ENCODE measurements around the gene NUS1. TPM values are rescaled to one million over a fixed set of nuclear protein-coding genes. Genes with fewer than 3 reads are reported as not detected.

NUS1 gene
- total and polyA plus RNA-seq, 9 of the 15 experiments (the other 6 are each of a cell fraction or from before 2014, with no cell fraction given): 16.3 to 53.7 (median 26.4) TPM

DNA sequence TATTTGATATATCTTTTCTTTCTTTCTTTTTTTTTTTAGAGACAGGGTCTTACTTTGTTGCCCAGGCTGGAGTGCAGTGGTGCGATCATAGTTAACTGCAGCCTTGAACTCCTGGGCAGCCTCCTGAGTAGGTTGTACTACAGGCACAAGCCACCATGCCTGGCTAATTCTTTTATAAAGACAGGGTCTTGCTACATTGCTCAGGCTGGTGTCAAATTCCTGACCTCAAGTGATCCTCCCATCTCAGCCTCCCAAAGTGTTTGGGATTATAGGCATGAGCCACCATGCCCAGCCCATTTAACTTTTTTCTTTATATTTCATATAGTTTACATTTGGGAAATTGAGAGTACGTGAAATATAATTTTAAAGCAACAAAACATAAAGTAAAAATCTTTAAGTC lies 10.1 kb downstream of the NUS1 start:
- Histone ChIP-seq H3K9me1 (ENCODE audit: control insufficient read depth, insufficient read depth, low read length) (peaks cover 3% of the 10 kb centered on the region), H3K36me3 (ENCODE audit: control insufficient read depth, insufficient read depth, low read length) (peaks cover 50% of the 10 kb centered on the region), H3K4me1 (replicated peaks in 1 of 2; ENCODE audit: control insufficient read depth in 2 of 2, insufficient read depth in 2 of 2, low read length in 2 of 2) (peaks cover 3 to 4% of the 10 kb centered on the region in 2 experiments; a peak in 2 of 5 replicates), H3K4me2 (ENCODE audit: insufficient read depth, low read length) (no peak overlapping the region), H3K27me3 (ENCODE audit: control insufficient read depth in 2 of 2, insufficient read depth in 2 of 2, low read length in 2 of 2) (no peaks in the 10 kb centered on the region), H3K9me3 (replicated peaks; ENCODE audit: control insufficient read depth, insufficient read depth, low read depth, low read length) (no peaks in the 10 kb centered on the region), H3K4me3 (no peak overlapping the region), H3K9ac (ENCODE audit: insufficient read depth in 1 of 2, low read depth in 2 of 2, low read length in 2 of 2) (no peak overlapping the region), H4K20me1 (replicated peaks; ENCODE audit: control insufficient read depth, insufficient read depth, low read length) (no peaks in the 10 kb centered on the region; the same call in 1 of the 2 replicates), H3K27ac (ENCODE audit: extremely low read depth, low read depth, low read length) (no peak overlapping the region), H2AFZ (ENCODE audit: low read depth, low read length) (no peak overlapping the region), H3K79me2 (ENCODE audit: control insufficient read depth, insufficient read depth, low read length) (peaks cover 98% of the 10 kb centered on the region)
- 100% methylated on average over 2 of the region's 2 CpGs for WGBS (ENCODE audit: insufficient coverage, low coverage, missing lambda C conversion rate)
- in situ Hi-C loops (cut with MboI): no loop called here
- ATAC-seq (no peak), FAIRE-seq (no peak), DNase-seq (ENCODE audit: extremely low read depth in 1 of 4, low spot score in 3 of 4) (no peak)
- ChIA-PET CTCF (ENCODE audit: low intra/inter-chr PET ratio) (no interaction called here), POLR2A (no interaction called here)
- no peak for TF ChIP-seq RFX7 (CRISPR knock-in tag; IDR thresholded peaks at IDR 0.05)
- intact Hi-C loops (cut with micrococcal nuclease): no loop called here
- no TSS peak for BruUV-seq (replicated peaks)

DNA sequence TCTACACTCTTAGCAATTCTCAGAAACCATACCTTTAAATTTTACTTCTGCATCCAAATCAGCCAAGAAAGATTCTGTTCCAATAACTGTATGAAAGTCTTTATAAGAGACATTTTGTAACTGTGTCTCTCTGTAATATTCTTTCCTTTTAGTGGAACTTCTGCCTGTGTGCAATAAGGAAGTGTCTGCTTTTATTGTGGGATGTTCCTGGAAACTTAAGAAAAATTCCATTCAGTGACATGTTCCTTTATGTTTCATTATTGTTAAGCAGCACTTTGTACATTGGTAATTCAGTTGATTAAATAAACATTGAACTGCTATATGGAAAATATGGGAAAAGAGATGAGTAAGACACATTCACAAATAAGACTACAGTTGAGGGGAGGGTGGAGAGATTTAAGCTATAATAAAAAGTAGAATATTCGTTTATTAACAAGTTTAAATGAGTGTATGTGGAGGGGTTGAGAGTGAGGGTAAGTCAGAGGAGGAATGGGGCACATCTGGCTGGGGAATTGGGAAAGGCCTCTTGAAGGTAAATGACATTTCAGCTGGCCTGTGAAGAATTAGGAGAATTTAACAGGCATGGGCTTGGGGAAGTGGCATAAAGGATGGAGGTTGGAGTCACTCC lies 11.9 kb downstream of the NUS1 start:
- no peak overlapping the region for H3K9ac ChIP-seq (ENCODE audit: insufficient read depth in 1 of 2, low read depth in 2 of 2, low read length in 2 of 2)
- H3K9me1 ChIP-seq (ENCODE audit: control insufficient read depth, insufficient read depth, low read length): no peaks in the 10 kb centered on the region
- H3K9me3 ChIP-seq (replicated peaks; ENCODE audit: control insufficient read depth, insufficient read depth, low read depth, low read length): no peaks in the 10 kb centered on the region
- FAIRE-seq (no peak), ATAC-seq (no peak), DNase-seq (ENCODE audit: extremely low read depth in 1 of 4, low spot score in 3 of 4) (no peak)
- no peaks in the 10 kb centered on the region for H3K27me3 ChIP-seq (ENCODE audit: control insufficient read depth in 2 of 2, insufficient read depth in 2 of 2, low read length in 2 of 2)
- H3K27ac ChIP-seq (ENCODE audit: extremely low read depth, low read depth, low read length): no peak overlapping the region
- intact Hi-C loops (cut with micrococcal nuclease) (no loop called here), in situ Hi-C loops (cut with MboI) (no loop called here)
- TSS peak; percentile 2 for BruUV-seq (replicated peaks)
- H3K36me3 ChIP-seq (ENCODE audit: control insufficient read depth, insufficient read depth, low read length): peaks cover 38% of the 10 kb centered on the region; the same call in 2 of the 3 replicates
- no peak overlapping the region for H2AFZ ChIP-seq (ENCODE audit: low read depth, low read length)
- no peak overlapping the region for H3K4me3 ChIP-seq
- ChIA-PET POLR2A (interaction anchor here (0.7 kb wide), 1 partner anchor 8 kb away, joined by 3 read pairs; no protein-coding TSS in a partner anchor), CTCF (ENCODE audit: low intra/inter-chr PET ratio) (no interaction called here)
- no peaks in the 10 kb centered on the region for H4K20me1 ChIP-seq (replicated peaks; ENCODE audit: control insufficient read depth, insufficient read depth, low read length)
- H3K4me2 ChIP-seq (ENCODE audit: insufficient read depth, low read length): no peak overlapping the region
- H3K79me2 ChIP-seq (ENCODE audit: control insufficient read depth, insufficient read depth, low read length): peaks cover 96% of the 10 kb centered on the region
- no peaks in the 10 kb centered on the region; a peak in 1 of 5 replicates for H3K4me1 ChIP-seq (replicated peaks in 1 of 2; ENCODE audit: control insufficient read depth in 2 of 2, insufficient read depth in 2 of 2, low read length in 2 of 2)
- 12% methylated on average over 1 of the region's 1 CpG for WGBS (ENCODE audit: insufficient coverage, low coverage, missing lambda C conversion rate)
- TF ChIP-seq, protein P1, sequence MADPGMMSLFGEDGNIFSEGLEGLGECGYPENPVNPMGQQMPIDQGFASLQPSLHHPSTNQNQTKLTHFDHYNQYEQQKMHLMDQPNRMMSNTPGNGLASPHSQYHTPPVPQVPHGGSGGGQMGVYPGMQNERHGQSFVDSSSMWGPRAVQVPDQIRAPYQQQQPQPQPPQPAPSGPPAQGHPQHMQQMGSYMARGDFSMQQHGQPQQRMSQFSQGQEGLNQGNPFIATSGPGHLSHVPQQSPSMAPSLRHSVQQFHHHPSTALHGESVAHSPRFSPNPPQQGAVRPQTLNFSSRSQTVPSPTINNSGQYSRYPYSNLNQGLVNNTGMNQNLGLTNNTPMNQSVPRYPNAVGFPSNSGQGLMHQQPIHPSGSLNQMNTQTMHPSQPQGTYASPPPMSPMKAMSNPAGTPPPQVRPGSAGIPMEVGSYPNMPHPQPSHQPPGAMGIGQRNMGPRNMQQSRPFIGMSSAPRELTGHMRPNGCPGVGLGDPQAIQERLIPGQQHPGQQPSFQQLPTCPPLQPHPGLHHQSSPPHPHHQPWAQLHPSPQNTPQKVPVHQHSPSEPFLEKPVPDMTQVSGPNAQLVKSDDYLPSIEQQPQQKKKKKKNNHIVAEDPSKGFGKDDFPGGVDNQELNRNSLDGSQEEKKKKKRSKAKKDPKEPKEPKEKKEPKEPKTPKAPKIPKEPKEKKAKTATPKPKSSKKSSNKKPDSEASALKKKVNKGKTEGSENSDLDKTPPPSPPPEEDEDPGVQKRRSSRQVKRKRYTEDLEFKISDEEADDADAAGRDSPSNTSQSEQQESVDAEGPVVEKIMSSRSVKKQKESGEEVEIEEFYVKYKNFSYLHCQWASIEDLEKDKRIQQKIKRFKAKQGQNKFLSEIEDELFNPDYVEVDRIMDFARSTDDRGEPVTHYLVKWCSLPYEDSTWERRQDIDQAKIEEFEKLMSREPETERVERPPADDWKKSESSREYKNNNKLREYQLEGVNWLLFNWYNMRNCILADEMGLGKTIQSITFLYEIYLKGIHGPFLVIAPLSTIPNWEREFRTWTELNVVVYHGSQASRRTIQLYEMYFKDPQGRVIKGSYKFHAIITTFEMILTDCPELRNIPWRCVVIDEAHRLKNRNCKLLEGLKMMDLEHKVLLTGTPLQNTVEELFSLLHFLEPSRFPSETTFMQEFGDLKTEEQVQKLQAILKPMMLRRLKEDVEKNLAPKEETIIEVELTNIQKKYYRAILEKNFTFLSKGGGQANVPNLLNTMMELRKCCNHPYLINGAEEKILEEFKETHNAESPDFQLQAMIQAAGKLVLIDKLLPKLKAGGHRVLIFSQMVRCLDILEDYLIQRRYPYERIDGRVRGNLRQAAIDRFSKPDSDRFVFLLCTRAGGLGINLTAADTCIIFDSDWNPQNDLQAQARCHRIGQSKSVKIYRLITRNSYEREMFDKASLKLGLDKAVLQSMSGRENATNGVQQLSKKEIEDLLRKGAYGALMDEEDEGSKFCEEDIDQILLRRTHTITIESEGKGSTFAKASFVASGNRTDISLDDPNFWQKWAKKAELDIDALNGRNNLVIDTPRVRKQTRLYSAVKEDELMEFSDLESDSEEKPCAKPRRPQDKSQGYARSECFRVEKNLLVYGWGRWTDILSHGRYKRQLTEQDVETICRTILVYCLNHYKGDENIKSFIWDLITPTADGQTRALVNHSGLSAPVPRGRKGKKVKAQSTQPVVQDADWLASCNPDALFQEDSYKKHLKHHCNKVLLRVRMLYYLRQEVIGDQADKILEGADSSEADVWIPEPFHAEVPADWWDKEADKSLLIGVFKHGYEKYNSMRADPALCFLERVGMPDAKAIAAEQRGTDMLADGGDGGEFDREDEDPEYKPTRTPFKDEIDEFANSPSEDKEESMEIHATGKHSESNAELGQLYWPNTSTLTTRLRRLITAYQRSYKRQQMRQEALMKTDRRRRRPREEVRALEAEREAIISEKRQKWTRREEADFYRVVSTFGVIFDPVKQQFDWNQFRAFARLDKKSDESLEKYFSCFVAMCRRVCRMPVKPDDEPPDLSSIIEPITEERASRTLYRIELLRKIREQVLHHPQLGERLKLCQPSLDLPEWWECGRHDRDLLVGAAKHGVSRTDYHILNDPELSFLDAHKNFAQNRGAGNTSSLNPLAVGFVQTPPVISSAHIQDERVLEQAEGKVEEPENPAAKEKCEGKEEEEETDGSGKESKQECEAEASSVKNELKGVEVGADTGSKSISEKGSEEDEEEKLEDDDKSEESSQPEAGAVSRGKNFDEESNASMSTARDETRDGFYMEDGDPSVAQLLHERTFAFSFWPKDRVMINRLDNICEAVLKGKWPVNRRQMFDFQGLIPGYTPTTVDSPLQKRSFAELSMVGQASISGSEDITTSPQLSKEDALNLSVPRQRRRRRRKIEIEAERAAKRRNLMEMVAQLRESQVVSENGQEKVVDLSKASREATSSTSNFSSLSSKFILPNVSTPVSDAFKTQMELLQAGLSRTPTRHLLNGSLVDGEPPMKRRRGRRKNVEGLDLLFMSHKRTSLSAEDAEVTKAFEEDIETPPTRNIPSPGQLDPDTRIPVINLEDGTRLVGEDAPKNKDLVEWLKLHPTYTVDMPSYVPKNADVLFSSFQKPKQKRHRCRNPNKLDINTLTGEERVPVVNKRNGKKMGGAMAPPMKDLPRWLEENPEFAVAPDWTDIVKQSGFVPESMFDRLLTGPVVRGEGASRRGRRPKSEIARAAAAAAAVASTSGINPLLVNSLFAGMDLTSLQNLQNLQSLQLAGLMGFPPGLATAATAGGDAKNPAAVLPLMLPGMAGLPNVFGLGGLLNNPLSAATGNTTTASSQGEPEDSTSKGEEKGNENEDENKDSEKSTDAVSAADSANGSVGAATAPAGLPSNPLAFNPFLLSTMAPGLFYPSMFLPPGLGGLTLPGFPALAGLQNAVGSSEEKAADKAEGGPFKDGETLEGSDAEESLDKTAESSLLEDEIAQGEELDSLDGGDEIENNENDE (IDR thresholded peaks at IDR 0.05; ENCODE audit: low read depth, low read length): no peak
- TF ChIP-seq IRF2 (CRISPR knock-in tag; IDR thresholded peaks at IDR 0.05) (no peak), ZFP36 (IDR thresholded peaks at IDR 0.05; ENCODE audit: low read depth, low read length, partially characterized antibody) (no peak)
